Hematopoietic multipotent progenitor cell treated with erythropoietin and hydrocortisone succinate and interleukin-3 and kit ligand, for 15 days (in vitro differentiated cells): ENCODE results near the gene CTF1.
"Not testable (repeated sequence)": the region's sequence is repeated elsewhere in the genome, so short reads cannot be mapped to it uniquely, and the experiment has no call there.

Experiments used
- DNase-seq: peaks from one replicate; pipeline ENCODE4 v3.0.0-alpha.2; 2015; ENCODE audit warnings: low spot score

The CTF1 gene

GRCh38 chr16:30896261-30896888, at the start of gene CTF1:
CTF1 (plus strand) TSS chr16:30896614; CDS start chr16:30896644, 30 bp downstream.
- DNase-seq: no peak

GRCh38 chr16:30846649-30847402, 49.6 kb upstream of the CTF1 start:
- no peak for DNase-seq

- DNase-seq: no peak
Measured at GRCh38 chr16:30850246-30850645, 46.2 kb upstream of the CTF1 start.

GRCh38 chr16:30853758-30854157, 42.7 kb upstream of the CTF1 start:
- no peak for DNase-seq

- no peak for DNase-seq
Measured at GRCh38 chr16:30858111-30858495, 38.3 kb upstream of the CTF1 start.

- no peak for DNase-seq
Measured at GRCh38 chr16:30858829-30859423, 37.5 kb upstream of the CTF1 start.

GRCh38 chr16:30860729-30861128, 35.7 kb upstream of the CTF1 start:
- DNase-seq: not testable (repeated sequence)

- DNase-seq: not testable (repeated sequence)
Measured at GRCh38 chr16:30863178-30863577, 33.2 kb upstream of the CTF1 start.

GRCh38 chr16:30866031-30866430, 30.4 kb upstream of the CTF1 start:
- DNase-seq: no peak

- DNase-seq: no peak
Measured at GRCh38 chr16:30867747-30868146, 28.7 kb upstream of the CTF1 start.

- no peak for DNase-seq
Measured at GRCh38 chr16:30870904-30871303, 25.5 kb upstream of the CTF1 start.

GRCh38 chr16:30874244-30874820, 22.1 kb upstream of the CTF1 start:
- no peak for DNase-seq

GRCh38 chr16:30874821-30875717, 21.3 kb upstream of the CTF1 start:
- peak; percentile 80 for DNase-seq

GRCh38 chr16:30875871-30876801, 20.3 kb upstream of the CTF1 start:
- DNase-seq: no peak

- no peak for DNase-seq
Measured at GRCh38 chr16:30876867-30877266, 19.5 kb upstream of the CTF1 start.

- no peak for DNase-seq
Measured at GRCh38 chr16:30882429-30883310, 13.7 kb upstream of the CTF1 start.

- no peak for DNase-seq
Measured at GRCh38 chr16:30884760-30885159, 11.7 kb upstream of the CTF1 start.

- no peak for DNase-seq
Measured at GRCh38 chr16:30885196-30885595, 11.2 kb upstream of the CTF1 start.

- DNase-seq: no peak
Measured at GRCh38 chr16:30886145-30886544, 10.3 kb upstream of the CTF1 start.

GRCh38 chr16:30887927-30888326, 8.5 kb upstream of the CTF1 start:
- DNase-seq: no peak
